HG03342 (cell line): ENCODE results near the gene LMX1A.

Experiments
- ATAC-seq: cut with Tn5 transposase; IDR thresholded peaks from one replicate; pipeline ENCODE4 v1.9.1; 2021; ENCODE audit warnings: mild to moderate bottlenecking, moderate library complexity; ENCODE audit not compliant: unreplicated experiment

LMX1A gene

GRCh38 chr1:165226326-165226725 is 130.2 kb downstream of the LMX1A start:
- ATAC-seq = no peak

GRCh38 chr1:165225650-165226049 is 130.9 kb downstream of the LMX1A start:
- ATAC-seq = no peak

GRCh38 chr1:165225062-165225461 is 131.5 kb downstream of the LMX1A start:
- ATAC-seq = no peak

- no peak for ATAC-seq
Measured at GRCh38 chr1:165224504-165224903, 132.0 kb downstream of the LMX1A start.

- ATAC-seq = no peak
Measured at GRCh38 chr1:165222580-165222979, 133.9 kb downstream of the LMX1A start.

- ATAC-seq = no peak
Measured at GRCh38 chr1:165218731-165219130, 137.8 kb downstream of the LMX1A start.

GRCh38 chr1:165217958-165218357 is 138.6 kb downstream of the LMX1A start:
- ATAC-seq = no peak

- ATAC-seq = no peak
Measured at GRCh38 chr1:165216254-165216653, 140.3 kb downstream of the LMX1A start.

GRCh38 chr1:165215676-165216075 is 140.8 kb downstream of the LMX1A start:
- ATAC-seq = no peak

GRCh38 chr1:165212229-165212628 is 144.3 kb downstream of the LMX1A start:
- ATAC-seq = no peak

- ATAC-seq = no peak
Measured at GRCh38 chr1:165207853-165208515, 148.5 kb downstream of the LMX1A start.

GRCh38 chr1:165205145-165205544 is 151.4 kb downstream of the LMX1A start:
- no peak for ATAC-seq

GRCh38 chr1:165204548-165204947 is 152.0 kb downstream of the LMX1A start:
- ATAC-seq = no peak

GRCh38 chr1:165191087-165191486 is 165.4 kb downstream of the LMX1A start:
- ATAC-seq = no peak

- ATAC-seq = no peak
Measured at GRCh38 chr1:165189913-165190312, 166.6 kb downstream of the LMX1A start.

- no peak for ATAC-seq
Measured at GRCh38 chr1:165189011-165189410, 167.5 kb downstream of the LMX1A start.

GRCh38 chr1:165187031-165188009 is 169.2 kb downstream of the LMX1A start:
- ATAC-seq = no peak

- no peak for ATAC-seq
Measured at GRCh38 chr1:165185161-165185889, 171.2 kb downstream of the LMX1A start.

- no peak for ATAC-seq
Measured at GRCh38 chr1:165182975-165183374, 173.5 kb downstream of the LMX1A start.

GRCh38 chr1:165179306-165179705 is 177.2 kb downstream of the LMX1A start:
- no peak for ATAC-seq

GRCh38 chr1:165174491-165174890 is 182.0 kb downstream of the LMX1A start:
- no peak for ATAC-seq
